IMR-90 (cell line): ENCODE measurements around the gene ANKS3. TPM values are rescaled to one million over a fixed set of nuclear protein-coding genes. Genes with fewer than 3 reads are reported as not detected.

ENCODE experiments used
- ATAC-seq: fragments of 200-7000 bp; cut with Tn5 transposase; 2 replicates; pipeline ENCODE4 v1.9.1; 2020; ENCODE audit warnings: low read depth, mild to moderate bottlenecking, moderate library complexity
- BruUV-seq: library from RNA; stranded (reverse); fragments of 400-500 nt; replicated peaks from 2 replicates; lab custom pipeline; 2021; lab: Mats Ljungman, UMichigan
- CTCF ChIA-PET: fragments of 300-600 bp; formaldehyde crosslinking; extraction: SDS; loops from one replicate; lab custom pipeline; 2021; ENCODE audit warnings: antibody characterized with exemption; lab: Yijun Ruan, JAX
- POLR2A ChIA-PET: fragments of 300-600 bp; sonication (Branson Sonifier 250); formaldehyde crosslinking; loops from one replicate; lab custom pipeline; 2022; ENCODE audit warnings: antibody characterized with exemption; ENCODE audit not compliant: unreplicated experiment; lab: Charles Lee
- DNase-seq: peaks from one replicate; pipeline ENCODE4 v3.0.0; 2013
- H2AFZ ChIP-seq: replicated peaks from 2 replicates; pipeline ENCODE3; 2013; ENCODE audit warnings: low read length, mild to moderate bottlenecking; ENCODE audit not compliant: poor library complexity
- H2AK5ac ChIP-seq: 2 replicates; pipeline ENCODE4 v1.6.1; 2013; ENCODE audit warnings: low read depth, low read length, inconsistent platforms
- H2AK9ac ChIP-seq: replicated peaks from 2 replicates; pipeline ENCODE3; 2013; ENCODE audit warnings: mild to moderate bottlenecking, low read depth, low read length, moderate library complexity; ENCODE audit not compliant: poor library complexity
- H2BK120ac ChIP-seq: 2 replicates; pipeline ENCODE4 v1.6.1; 2013; ENCODE audit warnings: low read depth, low read length, inconsistent platforms
- H2BK15ac ChIP-seq: 3 replicates; pipeline ENCODE4 v1.6.1; 2013; ENCODE audit warnings: low read depth, low read length, inconsistent platforms
- H2BK20ac ChIP-seq: 2 replicates; pipeline ENCODE4 v1.6.1; 2013; ENCODE audit warnings: low read depth, mild to moderate bottlenecking, inconsistent platforms, low read length, moderate library complexity
- H2BK5ac ChIP-seq: 2 replicates; pipeline ENCODE4 v1.6.1; 2013; ENCODE audit warnings: mild to moderate bottlenecking, low read depth, low read length, inconsistent platforms; ENCODE audit not compliant: poor library complexity, severe bottlenecking
- H3K14ac ChIP-seq: replicated peaks from 2 replicates; pipeline ENCODE4 v1.6.1; 2013; ENCODE audit warnings: low read depth, low read length, inconsistent platforms
- H3K18ac ChIP-seq: 2 replicates; pipeline ENCODE4 v1.6.1; 2013; ENCODE audit warnings: low read depth, low read length, control low read depth
- H3K23ac ChIP-seq: 2 replicates; pipeline ENCODE4 v1.6.1; 2013; ENCODE audit warnings: low read depth, low read length, inconsistent platforms
- H3K27ac ChIP-seq: 2 replicates; pipeline ENCODE4 v1.5.1; 2013; ENCODE audit warnings: mild to moderate bottlenecking, control low read depth, low read length; ENCODE audit not compliant: insufficient read depth
- H3K27me3 ChIP-seq: 2 replicates; pipeline ENCODE4 v1.6.1; 2013; ENCODE audit warnings: low read length; ENCODE audit not compliant: control insufficient read depth, insufficient read depth
- H3K36me3 ChIP-seq: 2 replicates; pipeline ENCODE4 v1.6.1; 2013; ENCODE audit warnings: low read length, mixed read lengths; ENCODE audit not compliant: control insufficient read depth, insufficient read depth
- H3K4ac ChIP-seq: 2 replicates; pipeline ENCODE4 v1.6.1; 2013; ENCODE audit warnings: low read depth, low read length, inconsistent platforms
- H3K4me1 ChIP-seq: 2 replicates; pipeline ENCODE4 v1.6.1; 2013; ENCODE audit warnings: low read length, mixed read lengths; ENCODE audit not compliant: control insufficient read depth, insufficient read depth
- H3K4me2 ChIP-seq: 2 replicates; pipeline ENCODE4 v1.6.1; 2013; ENCODE audit warnings: low read depth, mild to moderate bottlenecking, control low read depth, low read length, moderate library complexity
- H3K4me3 ChIP-seq: 2 replicates; pipeline ENCODE4 v1.5.1; 2013; ENCODE audit warnings: low read depth, mild to moderate bottlenecking, control low read depth, low read length, moderate library complexity; ENCODE audit not compliant: insufficient read depth
- H3K56ac ChIP-seq: 2 replicates; pipeline ENCODE4 v1.6.1; 2013; ENCODE audit warnings: low read length, inconsistent platforms; ENCODE audit not compliant: insufficient read depth; ENCODE audit errors: extremely low read depth
- H3K79me1 ChIP-seq, 2 experiments: 2 replicates each; pipeline ENCODE4 v1.6.1; 2013; ENCODE audit warnings: low read length in 2 of 2, inconsistent platforms in 1 of 2, low read depth in 1 of 2
- H3K9ac ChIP-seq: 2 replicates; pipeline ENCODE4 v1.6.1; 2013; ENCODE audit warnings: low read depth, low read length, control low read depth
- H3K9me1 ChIP-seq: 2 replicates; pipeline ENCODE4 v1.6.1; 2013; ENCODE audit warnings: low read length, inconsistent platforms; ENCODE audit not compliant: insufficient read depth
- H3K9me3 ChIP-seq: 2 replicates; pipeline ENCODE4 v1.6.1; 2013; ENCODE audit warnings: low read length; ENCODE audit not compliant: control insufficient read depth, insufficient read depth
- H4K20me1 ChIP-seq: 2 replicates; pipeline ENCODE4 v1.6.1; 2013; ENCODE audit warnings: low read length, inconsistent platforms; ENCODE audit not compliant: insufficient read depth
- H4K5ac ChIP-seq: 2 replicates; pipeline ENCODE4 v1.6.1; 2013; ENCODE audit warnings: mild to moderate bottlenecking, low read depth, low read length, control low read depth
- H4K8ac ChIP-seq, 2 experiments: 2 replicates each; pipeline ENCODE4 v1.6.1; 2013; ENCODE audit warnings: low read depth in 2 of 2, low read length in 2 of 2, control low read depth in 1 of 2, inconsistent platforms in 1 of 2
- H4K91ac ChIP-seq: 2 replicates; pipeline ENCODE4 v1.6.1; 2013; ENCODE audit warnings: low read depth, low read length, inconsistent platforms; ENCODE audit not compliant: insufficient read depth
- BHLHE40 ChIP-seq: fragments of 150-350 bp; IDR thresholded peaks from 2 replicates; pipeline ENCODE4 v1.6.1; 2016; ENCODE audit warnings: mild to moderate bottlenecking, low read depth, low read length
- CEBPB ChIP-seq: IDR thresholded peaks from 2 replicates; pipeline ENCODE4 v1.6.1; 2012; ENCODE audit warnings: low read depth, low read length, improper control_type of control experiment
- CHD1 ChIP-seq: IDR thresholded peaks from 2 replicates; pipeline ENCODE4 v1.6.1; 2012; ENCODE audit warnings: low read depth, low read length, improper control_type of control experiment
- CTCF ChIP-seq: conservative IDR thresholded peaks from 2 replicates; pipeline ENCODE4 v1.5.1; 2012; ENCODE audit warnings: mild to moderate bottlenecking, low read depth, low read length, improper control_type of control experiment
- ELK1 ChIP-seq: fragments of 150-350 bp; IDR thresholded peaks from 2 replicates; pipeline ENCODE4 v1.6.1; 2016; ENCODE audit warnings: low read depth, mild to moderate bottlenecking, low read length, moderate library complexity, borderline replicate concordance
- FOS ChIP-seq: fragments of 150-350 bp; IDR thresholded peaks from 2 replicates; pipeline ENCODE4 v1.6.1; 2016; ENCODE audit warnings: low read depth, low read length
- MAFK ChIP-seq: IDR thresholded peaks from 2 replicates; pipeline ENCODE4 v1.6.1; 2012; ENCODE audit warnings: low read depth, low read length, improper control_type of control experiment
- MAZ ChIP-seq: IDR thresholded peaks from 2 replicates; pipeline ENCODE4 v1.6.1; 2012; ENCODE audit warnings: low read depth, mild to moderate bottlenecking, low read length, improper control_type of control experiment, moderate library complexity, borderline replicate concordance
- MXI1 ChIP-seq: IDR thresholded peaks from 2 replicates; pipeline ENCODE4 v1.6.1; 2012; ENCODE audit warnings: low read depth, mild to moderate bottlenecking, low read length, moderate library complexity, borderline replicate concordance
- NFE2L2 ChIP-seq: fragments of 150-350 bp; IDR thresholded peaks from 2 replicates; pipeline ENCODE4 v1.6.1; 2016; ENCODE audit warnings: low read depth, mild to moderate bottlenecking, low read length
- POLR2A ChIP-seq: IDR thresholded peaks from 2 replicates; pipeline ENCODE4 v1.6.1; 2012; ENCODE audit warnings: mild to moderate bottlenecking, low read depth, low read length
- RAD21 ChIP-seq: IDR thresholded peaks from 2 replicates; pipeline ENCODE4 v1.6.1; 2012; ENCODE audit warnings: low read length, improper control_type of control experiment
- RCOR1 ChIP-seq: IDR thresholded peaks from 2 replicates; pipeline ENCODE4 v1.6.1; 2012; ENCODE audit warnings: mild to moderate bottlenecking, low read length, improper control_type of control experiment; ENCODE audit not compliant: insufficient replicate concordance
- RFX5 ChIP-seq: IDR thresholded peaks from 2 replicates; pipeline ENCODE4 v1.8.0; 2012; ENCODE audit warnings: low read depth, mild to moderate bottlenecking, low read length, moderate library complexity
- SMC3 ChIP-seq: fragments of 150-350 bp; IDR thresholded peaks from 2 replicates; pipeline ENCODE4 v1.6.1; 2016; ENCODE audit warnings: low read depth, mild to moderate bottlenecking, antibody characterized with exemption, low read length, moderate library complexity
- USF2 ChIP-seq: fragments of 150-350 bp; IDR thresholded peaks from 2 replicates; pipeline ENCODE4 v1.6.1; 2017; ENCODE audit warnings: mild to moderate bottlenecking, antibody characterized with exemption, low read length, low read depth
- WGBS, 2 experiments: methylation state at CpG; one replicate each; pipeline versions ENCODE4 v1.1.5 to v1.1.7; 2013; ENCODE audit warnings: missing lambda C conversion rate in 2 of 2; ENCODE audit not compliant: insufficient read length in 1 of 2; ENCODE audit errors: extremely low coverage in 2 of 2; 5-methylcytosine and 5-hydroxymethylcytosine counted together
- dilution Hi-C: fragments of 300-500 bp; cut with HindIII; formaldehyde crosslinking; loops from one replicate; pipeline ENCODE4 v1.14.3; 2018; ENCODE audit warnings: low sequenced_read_pairs; ENCODE audit not compliant: unreplicated experiment
- in situ Hi-C: fragments of 300-500 bp; cut with MboI; formaldehyde crosslinking; loops from 3 replicates; pipeline ENCODE4 v1.14.3; 2019; ENCODE audit warnings: low sequenced_read_pairs, inconsistent platforms, mixed read lengths
- intact Hi-C: fragments of 100-400 bp; cut with micrococcal nuclease; formaldehyde crosslinking; loops from 2 replicates; pipeline ENCODE4 v1.10.0; 2022
- polyA plus RNA-seq, 3 experiments: library from polyadenylated mRNA; depleted of rRNA; stranded (reverse); fragments of >200 nt; gene quantifications; 2 replicates each; pipeline ENCODE4 v1.2.3, GENCODE V29; 2012; ENCODE audit warnings: low replicate concordance in 1 of 3
- total RNA-seq: library from RNA; depleted of rRNA; stranded (reverse); fragments of >200 nt; gene quantifications from 2 replicates; pipeline ENCODE4 v1.2.3, GENCODE V29; 2012

ANKS3 gene
- total and polyA plus RNA-seq, 2 of the 4 experiments (the other 2 are of a cell fraction), result 24.4 to 25.0 TPM

- Histone ChIP-seq H3K23ac (no peak overlapping the region), H4K5ac (peak overlapping the region; percentile 87), H2BK120ac (no peak overlapping the region), H2AFZ (peak overlapping the region; percentile 94), H2BK20ac (no peak overlapping the region), H3K4me1 (peaks cover 7% of the 10 kb centered on the region), H2BK15ac (no peak overlapping the region), H2AK9ac (peak overlapping the region; percentile 75), H4K20me1 (no peaks in the 10 kb centered on the region), H2BK5ac (no peak overlapping the region), H3K36me3 (peaks cover 7% of the 10 kb centered on the region; the same call in 1 of the 2 replicates), H3K18ac (no peak overlapping the region), H3K4me2 (no peak overlapping the region), H3K9me3 (no peaks in the 10 kb centered on the region), H3K9ac (no peak overlapping the region; the same call in 1 of the 2 replicates), H3K4ac (peak overlapping the region; percentile 75), H3K27me3 (no peaks in the 10 kb centered on the region), H3K4me3 (no peak overlapping the region), H2AK5ac (peak overlapping the region; percentile 44; the same call in 1 of the 2 replicates), H3K9me1 (peaks cover 6% of the 10 kb centered on the region), H4K91ac (no peak overlapping the region; the same call in 1 of the 2 replicates), H4K8ac (peak overlapping the region; percentile 98), H3K56ac (no peak overlapping the region), H3K27ac (no peak overlapping the region), H3K79me1 (peaks cover 14 to 25% of the 10 kb centered on the region in 2 experiments; a peak in 3 of 4 replicates), H3K14ac (0 out of 2 replicates have a peak overlapping the region, but pooled peaks have one; percentile 79)
- DNase-seq, result no peak
- in situ Hi-C loops (loop anchor here (10.0 kb wide), 1 partner anchor 186 kb away; the partner anchor contains the start of gene SEC14L5), dilution Hi-C loops (no loop called here), intact Hi-C loops (loop anchor here (2.0 to 5.0 kb wide), 3 partner anchors 33 to 188 kb away; partner anchors contain the start of gene ROGDI)
- ChIA-PET CTCF (no interaction called here), POLR2A (no interaction called here)
- no TSS peak for BruUV-seq
- TF ChIP-seq NFE2L2 (no peak), MAZ (no peak), ELK1 (no peak), CHD1 (no peak), POLR2A (no peak), CTCF (no peak), RAD21 (no peak), FOS (no peak), BHLHE40 (no peak), SMC3 (no peak), CEBPB (no peak), MAFK (no peak), RCOR1 (no peak), USF2 (no peak), MXI1 (no peak), RFX5 (no peak)
- 59% methylated on average over 5 of the region's 7 CpGs; no CpG with 5 or more reads in 1 of the 2 experiments for WGBS, 2 experiments
- ATAC-seq, result no peak
Observed at GRCh38 chr16:4769306-4769638, 35.2 kb upstream of the ANKS3 start.
